GM21529 (cell line): ENCODE measurements around the gene VPS29.

ENCODE experiments used
- ATAC-seq: cut with Tn5 transposase; IDR thresholded peaks from one replicate; pipeline ENCODE4 v1.9.1; 2021; ENCODE audit not compliant: unreplicated experiment

VPS29 gene

DNA sequence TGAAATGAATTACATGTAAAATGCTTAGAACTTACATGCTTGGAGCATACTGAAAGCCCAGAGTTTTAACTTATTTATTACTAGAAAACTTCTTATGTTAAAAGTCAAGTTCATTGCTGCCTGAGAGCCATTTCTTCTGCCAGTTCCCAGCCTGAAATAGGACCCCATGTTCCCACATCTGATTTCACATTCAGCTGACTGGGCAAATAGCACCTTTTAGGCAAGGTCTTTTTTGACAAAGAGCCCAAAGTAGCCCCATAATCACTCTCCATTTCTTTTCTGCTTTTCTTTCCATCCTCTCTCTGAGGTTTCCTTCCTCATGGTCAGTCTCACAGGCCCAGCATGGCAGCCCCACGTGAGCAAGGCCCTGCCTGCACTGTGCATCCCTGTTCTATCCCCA lies 50.6 kb downstream of the VPS29 start:
- ATAC-seq, result no peak

DNA sequence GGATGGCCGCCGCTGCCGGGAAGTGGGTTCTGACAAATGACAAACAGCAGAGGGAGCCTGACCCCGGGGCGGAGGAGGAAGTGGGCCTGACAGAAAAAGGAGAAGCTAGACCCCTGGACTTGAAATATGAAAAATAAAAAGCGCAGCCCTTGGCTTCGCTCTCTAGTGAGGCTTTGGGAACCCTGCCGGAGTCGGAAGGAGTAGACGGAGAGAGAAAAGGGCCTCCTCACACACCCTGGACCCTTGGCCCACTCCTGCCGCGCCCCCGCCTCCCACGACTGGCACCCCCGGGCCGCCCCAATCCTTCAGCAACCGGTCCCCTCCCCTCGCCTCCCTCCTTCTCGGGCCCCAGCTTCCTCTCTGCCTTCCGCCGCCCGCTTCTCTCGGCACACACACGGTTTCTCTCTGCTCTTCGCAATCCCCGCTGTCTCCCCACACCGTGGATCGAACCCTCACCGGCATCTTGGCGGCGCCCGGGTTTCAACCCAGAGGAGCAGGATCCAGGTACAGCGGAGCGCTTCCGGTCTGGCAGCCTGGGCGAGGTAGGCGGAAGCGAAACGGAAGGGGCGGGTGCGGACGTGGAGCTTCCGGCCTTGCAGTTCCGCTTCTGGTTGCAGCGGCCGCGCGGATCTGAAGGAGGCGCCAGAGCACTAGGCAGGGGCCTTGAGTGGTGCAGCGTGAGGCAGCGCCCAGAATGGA lies 52.0 kb downstream of the VPS29 start, which contains the start of gene ARPC3:
Gene ARPC3, minus strand, starts transcription at position 539 of the 699 bp plus-strand sequence. Its CDS starts 77 bp downstream, at position 462.
- peak; percentile 94 for ATAC-seq

DNA sequence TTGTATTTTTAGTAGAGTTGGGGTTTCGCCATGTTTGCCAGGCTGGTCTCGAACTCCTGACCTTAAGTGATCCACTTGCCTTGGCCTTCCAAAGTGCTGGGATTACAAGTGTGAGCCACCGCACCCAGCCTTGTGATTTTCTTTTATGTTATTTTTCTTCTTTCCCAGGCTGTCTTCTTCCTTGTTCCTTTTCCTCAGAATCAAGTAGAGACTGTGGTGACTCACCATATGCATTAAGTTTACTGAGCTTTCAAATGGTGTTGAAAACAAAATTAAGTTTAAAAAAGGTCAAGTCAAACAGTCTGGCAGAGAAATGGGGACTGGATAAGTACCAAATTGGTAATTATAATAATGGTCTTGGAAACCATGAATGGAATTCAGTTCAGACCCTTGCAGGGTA lies 57.5 kb downstream of the VPS29 start:
- no peak for ATAC-seq
